8988T (cell line): ENCODE measurements around the gene MYO18B.

ENCODE experiments used
- DNase-seq: peaks from one replicate; pipeline ENCODE4 v3.0.0; 2011

The MYO18B gene

DNA sequence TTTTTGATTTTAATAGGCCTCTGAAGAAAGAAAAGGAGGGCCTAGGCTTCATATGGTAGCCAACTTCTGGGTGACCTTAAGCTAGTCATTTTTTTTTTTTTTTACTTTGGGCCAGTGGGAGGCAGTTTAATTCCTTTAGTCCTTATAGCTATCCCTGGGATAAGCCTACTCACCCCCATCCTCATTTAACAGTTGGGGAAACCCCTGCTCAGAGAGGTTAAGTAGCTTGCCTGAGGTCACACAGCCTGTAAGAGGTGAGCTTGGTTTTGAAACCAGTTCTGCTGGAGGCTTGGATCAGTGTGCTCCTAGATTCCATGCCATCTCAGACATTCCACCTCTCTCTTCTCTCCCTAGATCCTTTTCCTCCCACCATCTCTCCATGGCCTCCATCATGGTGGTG, 86.4 kb downstream of the MYO18B start:
- DNase-seq, result no peak

DNA sequence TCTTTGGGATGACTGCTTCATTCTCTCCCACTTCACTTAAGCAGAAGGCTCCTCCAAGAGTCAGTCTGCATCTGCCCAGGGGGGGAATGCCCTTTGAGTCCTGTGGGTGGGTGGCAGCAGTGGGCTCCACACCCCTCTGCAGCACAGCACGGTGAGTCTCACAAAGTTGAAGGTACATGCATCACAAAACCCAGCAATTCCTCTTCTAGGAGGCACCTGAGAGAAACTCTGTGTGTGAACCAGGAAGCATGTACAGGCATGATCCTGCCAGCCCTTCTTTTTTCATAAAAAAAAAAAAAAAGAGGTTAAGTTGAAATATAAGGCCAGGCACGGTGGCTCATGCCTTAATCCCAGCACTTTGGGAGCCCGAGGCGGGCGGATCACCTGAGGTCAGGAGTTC, 87.2 kb downstream of the MYO18B start:
- DNase-seq, result no peak

DNA sequence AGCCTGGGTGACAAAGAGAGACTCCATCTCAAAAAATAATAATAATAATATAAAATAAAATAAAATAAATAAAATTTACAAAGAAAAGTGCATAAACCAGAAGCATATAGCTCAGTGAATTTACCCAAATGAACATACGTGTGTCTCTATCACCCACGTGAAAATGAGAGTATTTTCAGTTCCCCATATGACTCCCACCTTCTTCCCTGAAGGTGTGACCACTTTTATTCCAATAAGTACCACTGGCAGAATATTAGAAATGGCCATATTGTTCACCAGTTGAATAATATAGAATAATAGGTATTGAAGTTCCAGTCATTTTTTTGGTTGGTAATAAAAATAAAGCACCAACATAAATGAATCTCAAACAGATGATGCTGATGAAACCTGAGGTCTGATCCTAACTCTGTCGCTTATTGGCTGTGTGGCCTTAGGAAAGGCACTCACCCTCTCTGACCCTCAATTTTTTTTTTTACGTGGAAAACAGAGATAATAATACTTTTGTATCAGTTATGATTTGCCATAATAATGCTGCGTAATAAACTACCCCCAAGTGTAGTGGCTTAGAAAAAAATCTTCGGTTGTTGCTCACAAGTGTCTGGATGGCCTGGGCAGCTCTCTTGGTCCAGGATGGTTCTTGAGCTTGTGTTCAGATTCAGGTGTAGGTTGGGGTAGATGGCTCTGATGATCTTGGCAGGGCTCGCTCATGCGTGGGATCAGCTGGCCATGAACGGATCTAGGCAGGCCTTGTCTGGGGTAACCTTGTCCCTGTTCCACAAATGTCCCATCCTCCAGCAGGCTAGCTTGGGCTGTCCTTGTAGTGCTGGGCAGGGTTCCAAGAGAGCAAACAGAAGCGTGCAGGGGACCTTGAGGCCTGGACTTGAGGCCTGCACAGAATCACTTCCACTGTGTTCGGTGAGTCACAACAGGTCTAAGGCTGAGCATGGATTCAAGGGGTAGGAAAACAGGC, 88.1 kb downstream of the MYO18B start:
- DNase-seq, result no peak

DNA sequence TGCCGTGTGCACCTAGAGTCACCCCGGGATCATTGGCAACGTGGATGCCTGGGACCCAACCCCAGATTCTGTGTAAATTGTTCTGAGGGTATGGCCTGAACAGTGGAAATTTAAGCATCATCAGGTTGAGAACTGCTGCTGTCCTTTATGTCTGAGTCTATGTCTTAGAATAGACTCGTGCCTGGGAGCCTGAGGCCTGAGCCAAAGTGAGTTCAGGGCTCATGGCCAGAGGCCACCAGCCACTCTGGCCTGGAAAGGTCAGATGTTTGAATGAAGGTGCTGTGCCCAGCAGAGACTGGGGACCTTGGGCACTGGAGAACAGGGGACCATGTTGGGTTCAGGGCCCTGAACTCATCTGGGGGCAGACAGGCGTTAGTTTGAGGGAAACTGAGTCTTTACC, 91.1 kb downstream of the MYO18B start:
- no peak for DNase-seq

DNA sequence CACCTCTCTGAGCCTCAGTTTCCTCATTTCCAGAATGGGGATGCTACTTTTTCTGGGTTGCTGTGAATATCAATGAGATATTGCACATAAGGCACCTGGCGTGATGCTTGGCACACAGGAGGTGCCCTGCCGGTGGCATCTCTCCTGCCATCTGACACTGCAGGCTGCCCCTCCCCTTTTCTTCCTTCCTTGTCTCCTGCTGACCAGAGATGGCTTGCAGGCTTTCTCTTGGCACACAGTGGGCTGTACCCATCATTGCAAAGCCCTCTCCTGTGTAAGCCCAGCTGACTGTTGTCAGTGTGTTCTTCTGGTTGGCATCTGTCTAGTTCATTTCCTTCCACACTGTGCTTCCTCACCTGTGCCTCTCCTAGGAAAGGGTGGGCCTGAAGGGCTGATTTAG, 91.7 kb downstream of the MYO18B start:
- no peak for DNase-seq

GRCh38 chr22:25834490-25834889, 92.5 kb downstream of the MYO18B start:
- no peak for DNase-seq

- DNase-seq, result no peak
Measured at GRCh38 chr22:25835348-25835747, 93.4 kb downstream of the MYO18B start.

DNA sequence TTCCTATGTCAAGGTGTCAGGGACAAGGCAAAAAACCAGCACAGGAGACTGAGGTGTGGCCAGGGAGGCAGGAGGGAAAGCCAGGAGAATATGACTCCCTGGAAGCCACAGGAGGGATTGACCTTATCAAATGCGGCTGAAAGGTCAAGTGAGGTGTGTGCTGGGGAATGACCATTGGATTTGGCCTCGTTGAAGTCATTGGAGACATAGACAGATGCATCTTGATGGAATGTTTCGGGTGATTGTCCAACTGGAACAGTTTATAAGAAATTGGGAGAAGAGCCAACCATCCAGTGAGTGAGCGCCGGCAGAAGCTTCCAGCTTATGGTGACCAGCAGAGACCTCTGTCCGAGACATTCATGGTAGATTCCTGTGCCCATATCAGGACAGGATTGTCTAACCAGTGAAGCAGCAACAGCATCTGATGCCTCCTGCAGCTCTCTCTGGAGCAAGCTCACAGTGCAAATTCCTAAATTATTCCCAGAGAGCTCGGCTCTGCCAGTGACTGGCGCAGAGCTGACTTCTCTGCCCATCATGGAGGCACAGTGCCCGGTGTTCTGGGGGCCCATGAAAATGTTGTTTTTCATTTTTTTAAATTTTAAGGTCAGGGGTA, 95.4 kb downstream of the MYO18B start:
- DNase-seq, result no peak

DNA sequence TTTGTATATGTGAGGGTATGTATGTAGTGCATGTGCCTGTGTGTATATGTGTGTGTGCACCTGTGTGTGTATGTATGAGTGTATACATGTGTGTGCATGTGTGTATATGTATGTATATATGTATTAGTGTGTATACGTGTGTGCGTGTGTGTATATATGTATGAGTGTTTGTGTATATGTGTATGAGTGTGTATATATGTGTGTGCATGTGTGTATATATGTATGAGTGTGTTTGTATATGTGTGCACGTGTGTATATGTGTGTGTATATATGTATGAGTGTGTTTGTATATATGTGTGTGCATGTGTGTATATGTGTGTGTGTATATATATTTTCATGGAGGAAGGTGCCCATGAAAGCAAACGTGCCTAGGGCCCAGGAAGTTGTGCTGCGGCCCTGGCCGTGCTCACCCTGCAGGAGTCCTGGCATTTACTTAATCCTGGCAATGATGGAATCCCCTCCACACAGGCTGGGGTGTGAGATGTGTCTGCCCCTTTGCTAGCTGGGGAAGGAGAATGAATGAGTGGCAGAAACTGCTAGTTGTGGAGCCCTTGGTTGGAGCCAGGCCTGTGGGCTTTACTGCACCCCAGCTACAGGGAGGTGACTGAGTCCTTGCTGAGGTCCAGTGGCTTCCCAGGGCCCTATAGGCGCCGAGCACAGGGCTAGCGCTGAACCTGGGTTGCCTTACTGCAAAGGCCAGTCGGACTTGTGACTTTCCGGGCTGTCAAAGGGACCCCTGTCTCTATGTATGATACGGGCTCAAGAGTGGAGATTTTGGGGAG, 97.2 kb downstream of the MYO18B start:
- no peak for DNase-seq

- DNase-seq, result no peak
Measured at GRCh38 chr22:25839755-25840154, 97.8 kb downstream of the MYO18B start.

- DNase-seq, result no peak
Measured at GRCh38 chr22:25840167-25840566, 98.2 kb downstream of the MYO18B start.

DNA sequence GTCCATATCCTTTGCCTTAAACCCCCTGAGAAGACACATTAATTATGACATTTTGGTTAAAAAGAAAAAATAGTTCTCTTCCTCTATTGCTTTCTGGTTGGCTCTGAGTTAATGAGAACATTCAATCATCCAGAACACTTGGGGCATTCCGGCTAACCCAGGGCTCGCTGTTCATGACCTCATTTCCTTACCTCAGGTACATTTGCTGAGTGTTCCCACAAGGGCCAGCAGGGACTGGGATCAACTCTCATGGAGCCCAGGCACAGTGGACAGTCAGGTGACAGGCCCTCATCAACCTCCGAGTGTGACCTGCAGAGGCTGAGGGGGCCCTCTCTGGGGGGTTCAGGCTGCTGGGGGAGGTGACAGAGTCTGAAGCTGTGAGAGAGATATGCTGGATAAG, 98.9 kb downstream of the MYO18B start:
- no peak for DNase-seq

GRCh38 chr22:25841775-25842174, 99.8 kb downstream of the MYO18B start:
- no peak for DNase-seq

DNA sequence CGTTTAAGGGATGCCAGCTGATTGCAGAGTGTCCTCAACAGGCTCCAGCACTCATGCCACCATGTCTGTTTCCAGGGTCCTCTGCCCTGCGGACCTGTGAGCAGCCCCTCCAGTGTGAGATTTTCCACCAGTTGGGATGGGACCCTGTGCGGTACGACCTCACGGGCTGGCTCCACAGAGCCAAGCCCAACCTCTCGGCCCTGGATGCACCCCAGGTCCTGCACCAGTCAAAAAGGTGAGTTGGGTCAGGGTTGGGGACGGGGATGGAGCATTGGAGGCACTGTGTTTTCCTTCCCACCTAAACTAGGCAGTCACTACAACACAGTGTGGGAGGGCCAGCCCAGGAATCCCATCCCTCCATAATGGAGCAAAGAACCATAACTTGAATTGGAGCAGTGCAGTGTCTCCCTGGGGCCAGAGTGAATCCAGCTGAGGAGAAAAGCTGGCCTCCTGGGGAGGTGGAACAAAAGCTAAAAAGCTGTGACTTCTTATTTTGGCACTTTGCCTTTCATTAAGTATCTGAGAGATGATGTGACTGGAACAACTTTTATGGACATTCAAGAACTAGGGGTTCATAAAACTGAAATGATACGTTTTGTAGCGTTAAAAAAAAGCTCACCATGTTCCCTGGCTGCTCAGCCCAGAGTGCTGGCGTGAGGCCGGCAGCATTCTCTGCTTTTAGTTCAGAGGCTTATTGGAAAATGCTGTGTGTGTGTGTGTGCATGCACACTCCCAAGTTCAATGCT, 101.8 kb downstream of the MYO18B start:
- no peak for DNase-seq

GRCh38 chr22:25844601-25845000, 102.6 kb downstream of the MYO18B start:
- no peak for DNase-seq

DNA sequence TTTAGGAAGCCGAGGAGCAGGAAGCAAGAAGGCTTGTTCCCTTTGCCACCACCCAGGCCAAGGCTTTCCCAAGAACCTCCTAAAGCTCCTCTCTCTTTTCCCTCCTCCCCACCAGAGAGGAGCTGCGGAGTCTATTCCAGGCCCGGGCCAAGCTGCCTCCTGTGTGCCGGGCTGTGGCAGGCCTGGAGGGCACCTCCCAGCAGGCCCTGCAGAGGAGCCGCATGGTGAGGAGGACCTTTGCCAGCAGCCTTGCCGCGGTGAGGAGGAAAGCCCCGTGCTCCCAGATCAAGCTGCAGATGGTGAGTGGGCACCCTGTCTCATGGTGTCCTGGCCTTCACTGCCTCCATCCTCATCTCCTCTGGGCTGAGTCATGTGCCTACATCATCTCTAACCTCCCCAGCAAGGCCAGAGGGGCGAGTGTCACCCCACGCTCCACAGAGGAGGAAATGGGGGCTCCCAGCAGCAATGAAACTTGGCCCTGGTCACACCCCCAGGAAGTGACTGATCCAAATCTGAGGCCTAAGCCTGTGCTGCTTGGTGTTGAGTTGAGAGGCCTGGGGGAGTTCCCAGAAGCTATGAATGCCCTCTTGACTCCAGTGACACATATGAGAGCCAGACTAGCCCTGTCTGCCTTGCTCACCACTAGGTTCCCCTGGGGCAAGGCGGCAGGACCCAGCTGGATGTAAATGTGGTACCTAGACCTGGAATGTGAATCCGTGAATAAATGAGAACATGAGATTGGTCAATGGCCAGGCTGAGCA, 104.2 kb downstream of the MYO18B start:
- no peak for DNase-seq

- no peak for DNase-seq
Measured at GRCh38 chr22:25847451-25847850, 105.5 kb downstream of the MYO18B start.

DNA sequence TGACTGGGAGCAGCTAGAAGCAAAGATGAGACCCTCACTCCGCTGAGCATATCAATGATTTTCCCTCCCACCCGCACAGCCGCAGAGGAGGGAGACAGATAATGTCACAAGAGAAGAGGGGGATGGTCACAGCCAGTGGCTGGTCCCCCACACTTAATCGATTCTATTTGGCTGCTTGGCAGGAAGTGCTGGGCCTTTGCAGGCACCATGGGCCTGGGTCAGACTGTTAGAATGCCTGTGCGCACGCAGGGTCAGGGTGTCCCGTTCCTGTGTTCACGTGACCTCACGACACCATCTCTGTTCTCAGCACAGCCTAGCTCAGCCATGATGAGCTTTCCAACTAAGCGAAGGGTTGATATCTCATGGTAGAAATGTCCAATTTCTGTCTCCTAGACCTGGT, 107.0 kb downstream of the MYO18B start:
- no peak for DNase-seq

DNA sequence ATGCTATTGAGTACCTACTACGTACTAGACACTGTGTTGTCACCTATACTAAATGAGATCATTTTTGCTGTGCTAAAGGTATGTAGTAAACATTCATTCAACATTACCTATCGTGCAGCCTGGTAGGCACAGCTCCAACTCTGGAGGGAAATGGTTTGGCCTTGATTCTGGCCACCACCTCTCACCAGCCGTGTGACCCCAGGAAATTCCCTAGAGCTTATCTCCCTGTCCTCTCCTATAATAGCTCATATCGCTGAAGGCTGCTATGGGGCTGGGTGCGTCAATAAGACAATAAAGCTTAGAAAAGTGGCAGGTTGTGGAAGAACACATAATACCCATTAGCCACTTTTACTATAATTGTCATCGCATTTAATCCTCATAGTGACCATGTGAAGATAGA, 107.5 kb downstream of the MYO18B start:
- DNase-seq, result no peak

DNA sequence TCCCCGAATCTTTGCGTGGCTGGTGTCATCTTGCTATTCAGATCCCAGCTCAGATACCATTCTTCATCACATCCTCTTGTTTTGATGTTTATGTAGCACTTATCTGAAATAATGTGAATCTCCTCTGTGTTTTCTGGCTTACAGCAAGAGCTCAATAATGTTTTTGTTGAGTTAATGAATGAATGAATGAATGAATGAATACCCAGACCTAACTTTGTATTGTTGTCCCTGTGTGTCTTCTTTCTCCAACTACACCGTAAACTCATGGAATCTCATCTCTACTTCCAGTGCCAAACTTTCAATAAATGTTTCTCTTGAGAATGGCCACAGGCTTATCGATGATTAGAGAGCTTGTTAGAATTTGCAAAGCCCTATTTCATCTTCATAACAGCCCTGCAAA, 110.2 kb downstream of the MYO18B start:
- no peak for DNase-seq

DNA sequence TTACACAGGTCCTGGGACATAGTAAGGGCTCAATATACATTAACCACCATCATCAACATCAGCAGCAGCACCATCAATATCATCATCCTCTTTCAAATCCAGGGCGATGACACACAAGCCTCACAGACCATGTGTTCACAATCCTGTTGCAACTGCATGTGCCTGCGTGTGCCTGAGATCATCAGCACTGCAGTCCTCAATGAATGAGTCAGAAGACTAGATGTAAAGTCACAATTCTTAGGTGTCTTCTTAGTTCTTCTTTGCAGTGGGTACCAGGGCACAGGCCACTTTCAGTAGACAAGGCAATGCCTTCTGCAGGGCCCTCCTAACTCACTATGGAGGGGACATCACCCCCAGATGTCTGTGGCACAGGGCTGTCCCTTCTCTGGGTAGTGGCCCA, 111.1 kb downstream of the MYO18B start:
- DNase-seq, result no peak
